Osteoblast (primary cell): ENCODE results near the gene GCAT. TPM values are rescaled to one million over a fixed set of nuclear protein-coding genes. Genes with fewer than 3 reads are reported as not detected.
"Not testable (repeated sequence)": the region's sequence is repeated elsewhere in the genome, so short reads cannot be mapped to it uniquely, and the experiment has no call there.

Source experiments
- DNase-seq: peaks from one replicate; pipeline ENCODE4 v3.0.0; 2011; ENCODE audit warnings: low spot score, mixed read lengths; ENCODE audit not compliant: insufficient read length; ENCODE audit errors: missing footprints
- H2AFZ ChIP-seq: 2 replicates; pipeline ENCODE4 v1.6.0; 2011; ENCODE audit warnings: mild to moderate bottlenecking, low read length
- H3K27ac ChIP-seq: 2 replicates; pipeline ENCODE4 v1.5.1; 2011; ENCODE audit warnings: mild to moderate bottlenecking, low read depth, low read length, moderate library complexity
- H3K27me3 ChIP-seq: 2 replicates; pipeline ENCODE4 v1.6.0; 2012; ENCODE audit warnings: mild to moderate bottlenecking, control low read depth, inconsistent platforms, low read length, moderate library complexity; ENCODE audit not compliant: insufficient read depth
- H3K36me3 ChIP-seq: 2 replicates; pipeline ENCODE4 v1.5.1; 2011; ENCODE audit warnings: mild to moderate bottlenecking, low read length, control low read depth, moderate library complexity; ENCODE audit not compliant: insufficient read depth
- H3K4me1 ChIP-seq: 2 replicates; pipeline ENCODE4 v1.5.1; 2011; ENCODE audit warnings: mild to moderate bottlenecking, low read length, control low read depth, moderate library complexity; ENCODE audit not compliant: insufficient read depth
- H3K4me2 ChIP-seq: 2 replicates; pipeline ENCODE4 v1.6.0; 2011; ENCODE audit warnings: mild to moderate bottlenecking, low read length; ENCODE audit not compliant: insufficient read depth
- H3K4me3 ChIP-seq: fragments of 200-600 bp; sonication (generic); 3 replicates; pipeline ENCODE4 v1.5.1; 2012; ENCODE audit warnings: mild to moderate bottlenecking, low read length, inconsistent platforms; ENCODE audit not compliant: insufficient read depth
- H3K79me2 ChIP-seq: 2 replicates; pipeline ENCODE4 v1.6.0; 2012; ENCODE audit warnings: mild to moderate bottlenecking, low read length, control low read depth, inconsistent platforms; ENCODE audit not compliant: insufficient read depth
- H3K9me3 ChIP-seq: 2 replicates; pipeline ENCODE4 v1.5.1; 2011; ENCODE audit warnings: low read depth, low read length, control low read depth
- H4K20me1 ChIP-seq: 2 replicates; pipeline ENCODE4 v1.6.0; 2012; ENCODE audit warnings: mild to moderate bottlenecking, low read length, control low read depth; ENCODE audit not compliant: insufficient read depth
- CTCF ChIP-seq: IDR thresholded peaks from 2 replicates; pipeline ENCODE4 v1.5.1; 2011; ENCODE audit warnings: mild to moderate bottlenecking, low read depth, low read length, moderate library complexity; ENCODE audit errors: extremely low read depth
- total RNA-seq: library from RNA; depleted of rRNA; stranded (reverse); fragments of >200 nt; gene quantifications from 2 replicates; pipeline ENCODE4 v1.2.3, GENCODE V29; 2012

Gene GCAT
- total RNA-seq, 1 donor = 26.8 TPM

GRCh38 chr22:37794376-37794775, 13.4 kb upstream of the GCAT start:
- H3K27ac ChIP-seq = no peak overlapping the region
- no peak overlapping the region for H2AFZ ChIP-seq
- DNase-seq = peak; percentile 17
- H3K4me3 ChIP-seq = no peak overlapping the region
- no peaks in the 10 kb centered on the region for H3K79me2 ChIP-seq
- H3K4me1 ChIP-seq = no peaks in the 10 kb centered on the region
- H3K27me3 ChIP-seq = no peaks in the 10 kb centered on the region
- H3K36me3 ChIP-seq = no peaks in the 10 kb centered on the region
- no peak for TF ChIP-seq CTCF
- no peaks in the 10 kb centered on the region for H3K9me3 ChIP-seq
- no peaks in the 10 kb centered on the region for H4K20me1 ChIP-seq
- H3K4me2 ChIP-seq = no peak overlapping the region

- Histone ChIP-seq H3K36me3 (no peaks in the 10 kb centered on the region), H3K27me3 (no peaks in the 10 kb centered on the region), H3K4me1 (no peaks in the 10 kb centered on the region), H3K79me2 (no peaks in the 10 kb centered on the region), H3K4me2 (no peak overlapping the region), H4K20me1 (no peaks in the 10 kb centered on the region), H3K27ac (no peak overlapping the region), H3K4me3 (no peak overlapping the region), H2AFZ (no peak overlapping the region), H3K9me3 (no peaks in the 10 kb centered on the region)
- no peak for TF ChIP-seq CTCF
- no peak for DNase-seq
Measured at GRCh38 chr22:37796079-37796478, 11.7 kb upstream of the GCAT start.

GRCh38 chr22:37797259-37797658, 10.5 kb upstream of the GCAT start:
- H3K79me2 ChIP-seq, H3K4me3 ChIP-seq, H4K20me1 ChIP-seq, H3K4me2 ChIP-seq, H2AFZ ChIP-seq, H3K27ac ChIP-seq, H3K36me3 ChIP-seq, H3K27me3 ChIP-seq, DNase-seq, H3K4me1 ChIP-seq, H3K9me3 ChIP-seq: not testable (repeated sequence)

GRCh38 chr22:37797874-37798500, 9.7 kb upstream of the GCAT start:
- Histone ChIP-seq H3K4me3 (no peak overlapping the region), H3K27me3 (no peaks in the 10 kb centered on the region), H3K4me1 (peaks cover 4% of the 10 kb centered on the region), H3K36me3 (no peaks in the 10 kb centered on the region), H4K20me1 (no peaks in the 10 kb centered on the region), H2AFZ (no peak overlapping the region), H3K4me2 (no peak overlapping the region), H3K27ac (no peak overlapping the region), H3K79me2 (no peaks in the 10 kb centered on the region), H3K9me3 (no peaks in the 10 kb centered on the region)
- peak; percentile 30 for DNase-seq
- no peak for TF ChIP-seq CTCF

GRCh38 chr22:37799979-37800378, 7.8 kb upstream of the GCAT start:
- H3K4me2 ChIP-seq, H3K27me3 ChIP-seq, H3K36me3 ChIP-seq, H3K27ac ChIP-seq, H3K4me3 ChIP-seq, H4K20me1 ChIP-seq, H2AFZ ChIP-seq, H3K79me2 ChIP-seq, H3K4me1 ChIP-seq, H3K9me3 ChIP-seq: not testable (repeated sequence)
- peak; percentile 3 for DNase-seq
